ENCODE results near the gene ZNF331.

ZNF331 gene

DNA sequence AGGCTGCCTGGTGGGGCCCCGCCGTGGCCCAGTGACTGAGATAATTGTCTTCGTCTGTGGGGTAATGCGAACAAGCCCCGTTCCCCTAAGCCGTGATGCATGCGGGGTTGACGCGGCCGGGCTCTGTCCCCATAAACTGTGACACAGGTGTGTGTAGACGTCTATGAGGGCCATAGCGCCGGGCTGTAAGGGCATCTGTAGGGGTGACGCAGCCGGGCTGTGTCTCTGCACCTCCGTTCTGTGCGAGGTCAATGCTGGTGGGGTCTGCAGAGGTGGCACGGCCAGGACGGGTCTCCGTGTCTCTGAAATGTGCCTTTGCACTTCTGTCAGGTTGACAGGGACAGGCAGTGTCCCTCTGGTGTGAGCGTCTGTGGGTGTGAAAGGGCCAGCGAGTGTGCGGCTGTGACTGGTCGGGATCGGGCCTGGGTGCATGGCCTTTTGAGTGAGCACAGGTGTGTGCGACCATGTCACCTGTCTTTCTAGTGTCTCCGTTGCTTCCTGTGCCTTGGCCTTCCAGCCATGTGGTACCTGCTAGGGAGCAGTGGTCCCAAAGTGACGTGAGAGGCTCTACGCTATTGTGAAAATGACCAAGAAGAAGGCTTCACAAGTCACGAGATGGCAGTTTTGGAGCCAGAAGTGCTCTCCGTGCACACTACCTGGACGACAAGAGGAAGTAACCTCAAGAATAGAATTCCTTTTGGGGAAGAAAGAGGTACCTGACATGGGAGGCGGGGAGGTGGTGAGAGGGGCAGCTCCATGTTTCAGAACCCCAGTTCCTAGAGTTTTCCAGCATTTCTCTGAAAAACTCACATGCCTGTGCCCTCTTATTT is 16.4 kb upstream of the ZNF331 start:
- no peak for DNase-seq

DNA sequence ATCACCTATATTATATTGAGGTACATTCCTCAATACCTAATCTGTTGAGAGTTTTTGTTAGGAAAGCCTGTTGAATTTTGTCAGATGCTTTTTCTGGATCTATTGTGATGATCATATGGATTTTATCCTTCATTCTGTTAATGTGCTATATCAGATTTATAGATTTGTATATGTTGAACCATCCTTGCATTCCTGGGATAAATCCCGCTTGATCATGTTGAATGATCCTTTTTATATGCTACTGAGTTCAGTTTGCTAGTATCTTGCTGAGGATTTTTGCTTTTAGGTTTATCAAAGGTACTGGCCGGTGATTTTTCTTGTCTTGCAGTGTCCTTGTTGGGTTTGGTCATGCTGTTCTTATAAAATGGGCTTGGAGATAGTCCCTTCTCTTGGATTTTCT is 12.0 kb upstream of the ZNF331 start:
- no peak for DNase-seq

DNA sequence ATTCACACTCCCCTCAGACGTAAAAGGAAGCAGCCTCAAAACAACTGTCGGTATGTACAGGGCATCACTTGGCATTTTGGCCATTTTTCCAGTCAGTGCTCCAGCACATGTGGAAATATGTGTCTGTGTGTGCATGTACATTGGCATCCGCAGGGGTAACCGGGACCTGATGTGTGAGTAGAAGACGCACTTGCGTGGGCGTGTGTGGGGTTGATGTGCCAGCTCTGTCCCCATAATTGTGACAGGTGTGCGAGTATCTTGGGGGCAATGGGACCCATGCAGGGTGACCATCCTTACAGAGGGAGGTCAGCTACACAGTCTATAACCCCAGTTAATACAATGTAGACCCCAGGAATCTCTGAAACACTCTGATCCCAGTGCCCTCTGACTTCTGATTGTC is 7.3 kb upstream of the ZNF331 start:
- DNase-seq = no peak

DNA sequence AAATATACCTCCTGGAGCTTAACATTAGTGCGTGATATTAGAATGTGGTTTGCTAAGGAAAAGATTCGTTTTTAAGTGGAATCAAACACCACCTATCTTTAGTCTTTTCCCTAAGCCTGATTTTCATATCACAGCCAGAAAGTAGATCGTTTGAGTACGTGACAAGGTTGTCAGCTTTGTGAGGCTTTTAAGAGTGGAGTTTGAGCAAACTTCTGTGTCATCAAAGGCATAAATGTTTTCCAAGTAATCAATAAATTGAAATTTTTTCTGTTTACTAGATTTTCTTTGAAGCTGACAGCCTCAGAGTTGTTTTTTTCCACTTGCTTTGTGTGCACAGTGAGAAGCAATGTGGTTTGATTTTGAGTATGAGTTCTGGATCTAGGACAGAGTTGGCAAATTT is 6.5 kb upstream of the ZNF331 start:
- DNase-seq = no peak

DNA sequence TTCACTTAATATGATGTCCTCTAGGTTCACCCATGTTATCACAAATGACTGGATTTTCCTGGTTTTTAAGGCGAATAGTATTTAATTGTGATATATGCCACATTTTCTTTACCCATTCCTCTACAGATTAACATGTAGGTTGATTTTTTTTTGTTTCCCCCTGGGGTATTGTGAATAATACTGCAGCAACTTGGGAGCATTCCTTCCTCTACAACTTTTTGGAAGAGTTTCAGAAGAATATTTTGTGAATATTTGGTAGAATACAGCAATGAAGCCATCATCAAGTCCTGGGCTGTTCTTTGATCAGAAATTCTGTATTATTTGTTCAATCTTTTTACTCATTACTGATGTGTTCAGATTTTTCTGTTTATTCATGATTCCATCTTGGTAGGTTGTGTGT is 5.6 kb upstream of the ZNF331 start:
- DNase-seq = no peak

DNA sequence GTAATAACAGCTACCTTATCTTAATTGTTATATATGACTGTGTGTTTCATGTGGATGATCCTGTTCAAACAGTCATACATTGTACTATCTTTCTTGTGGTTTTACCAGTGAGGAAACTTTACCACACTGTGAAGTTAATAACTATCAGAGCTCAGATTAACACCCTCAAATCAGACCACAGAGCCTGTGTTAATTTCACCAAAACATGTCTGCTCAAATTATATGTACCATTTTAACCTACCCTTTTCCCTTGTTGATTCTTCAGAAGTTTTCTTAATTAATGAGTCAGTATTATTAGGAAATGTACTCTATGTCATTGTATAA is 1.8 kb upstream of the ZNF331 start:
- DNase-seq = no peak

DNA sequence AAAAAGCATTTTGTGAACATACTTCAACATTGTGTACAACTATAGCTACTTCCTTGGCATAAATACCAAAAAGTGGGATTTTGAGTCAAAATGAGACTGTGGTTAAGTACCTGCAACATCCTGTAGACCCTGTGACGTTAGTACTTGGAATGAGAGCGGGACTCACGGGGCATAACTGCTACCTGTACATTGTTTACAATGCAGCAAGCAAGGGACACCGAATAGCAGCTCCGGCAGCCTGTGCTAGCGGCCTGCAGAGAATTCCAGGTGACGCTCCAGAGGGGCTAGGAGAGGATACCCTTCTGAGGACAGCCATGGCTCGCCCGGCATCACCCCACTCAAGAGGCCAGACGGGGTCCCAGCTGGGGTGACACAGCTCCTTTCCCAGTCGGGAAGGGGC is 824 bp upstream of the ZNF331 start:
- no peak for DNase-seq

DNA sequence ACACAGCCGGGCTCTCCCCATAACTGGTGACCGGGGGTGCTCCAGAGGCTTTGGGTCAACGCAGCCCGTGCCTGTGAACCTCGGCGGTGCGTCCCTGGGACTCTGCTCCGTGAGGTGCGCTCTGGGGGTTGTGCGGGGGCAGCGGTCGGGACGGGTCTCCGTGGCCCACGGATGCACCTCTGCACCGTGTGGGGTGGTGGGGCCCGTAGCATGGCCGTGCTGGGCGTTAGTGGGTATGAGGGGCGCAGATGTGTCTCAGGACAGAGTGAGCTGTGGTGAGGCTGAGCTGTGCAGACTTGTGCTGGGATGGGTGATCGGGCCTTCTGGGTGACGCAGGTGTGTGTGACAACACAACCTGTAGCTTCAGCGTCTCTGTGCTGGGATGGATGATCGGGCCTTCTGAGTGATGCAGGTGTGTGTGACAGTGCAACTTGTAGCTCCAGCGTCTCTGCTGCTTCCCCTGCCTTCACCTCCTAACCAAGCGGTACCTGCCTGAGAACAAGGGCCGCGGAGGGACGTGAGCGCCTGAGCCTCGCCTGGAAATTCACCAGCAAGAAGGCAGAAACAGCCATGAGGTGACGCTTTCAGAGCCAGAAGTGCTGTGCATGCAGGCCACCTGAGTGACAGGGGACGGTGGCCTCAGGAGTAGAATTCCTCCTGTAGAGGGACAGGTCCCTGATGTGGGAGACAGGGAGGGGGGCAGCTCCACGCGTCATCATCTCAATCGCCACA is 599 bp downstream of the ZNF331 start:
- DNase-seq = peak; percentile 26

DNA sequence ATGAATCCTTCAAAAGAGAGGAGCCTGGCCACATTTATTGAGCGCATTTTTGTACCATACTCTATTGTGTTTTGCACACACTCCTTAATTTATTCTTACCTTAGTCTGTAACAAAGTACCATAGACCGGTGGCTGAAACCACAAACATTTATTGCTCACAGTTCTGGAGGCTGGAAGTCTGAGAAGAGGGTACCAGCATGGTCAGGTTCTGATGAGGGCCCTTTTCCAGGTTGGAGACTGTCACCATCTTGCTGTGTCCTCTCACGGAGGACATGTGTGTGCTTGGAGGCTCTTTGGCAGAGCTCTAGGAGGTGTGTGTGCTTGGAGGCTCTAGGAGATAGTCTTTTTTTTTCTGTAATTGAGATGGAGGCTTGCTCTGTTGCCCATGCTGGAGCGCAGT is 2.1 kb downstream of the ZNF331 start:
- DNase-seq = no peak

DNA sequence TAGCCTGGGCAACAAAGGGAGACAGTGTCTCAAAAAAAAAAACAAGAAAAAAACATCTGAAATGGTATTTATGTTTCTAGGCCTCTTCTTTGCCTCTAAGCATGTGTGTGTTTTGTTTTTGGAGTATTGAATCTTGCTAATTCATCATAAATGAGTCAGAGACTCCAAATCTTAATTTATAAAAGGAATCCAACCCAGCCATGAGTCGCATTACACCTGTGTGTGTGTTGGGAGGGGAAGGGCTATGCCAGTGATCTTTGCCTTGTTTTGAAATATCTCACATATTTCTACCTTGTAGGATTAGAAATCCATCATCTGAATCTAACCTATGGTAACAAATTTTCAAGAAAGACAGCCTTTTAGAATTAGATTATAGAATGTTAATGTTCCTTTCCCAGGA is 4.0 kb downstream of the ZNF331 start:
- no peak for DNase-seq

DNA sequence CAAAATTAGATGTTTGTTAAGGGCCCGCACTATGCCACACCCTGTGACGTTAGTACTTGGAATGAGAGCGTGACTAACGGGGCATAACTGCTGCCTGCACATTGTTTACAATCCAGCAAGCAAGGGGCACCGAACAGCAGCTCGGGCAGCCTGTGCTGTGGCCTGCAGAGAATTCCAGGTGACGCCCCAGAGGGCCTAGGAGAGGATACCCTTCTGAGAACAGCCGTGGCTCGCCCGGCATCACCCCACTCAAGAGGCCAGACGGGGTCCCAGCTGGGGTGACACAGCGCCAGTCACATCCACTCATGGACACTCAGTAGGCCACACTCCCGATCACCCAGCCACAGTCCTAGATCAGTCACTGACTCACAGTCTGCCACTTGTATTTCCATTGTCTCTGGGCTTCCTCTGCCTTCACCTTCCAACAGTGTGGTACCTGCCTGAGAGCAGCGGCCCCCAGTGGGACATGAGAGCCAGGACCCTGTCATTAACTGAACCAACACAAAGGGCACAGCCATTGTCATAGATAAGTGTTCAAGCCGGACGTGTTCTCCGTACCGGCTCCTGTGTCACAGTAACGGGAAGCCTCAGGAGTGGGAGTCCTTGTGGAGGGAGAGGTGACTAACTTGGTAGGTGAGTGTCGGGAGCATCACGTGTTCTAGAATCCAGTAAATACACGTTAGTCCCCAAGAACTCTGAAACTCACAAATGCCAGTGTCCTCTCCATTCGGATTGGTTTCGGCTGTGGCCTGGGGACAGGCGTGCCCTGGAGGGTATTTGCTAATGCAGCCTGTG is 7.5 kb downstream of the ZNF331 start:
- no peak for DNase-seq

DNA sequence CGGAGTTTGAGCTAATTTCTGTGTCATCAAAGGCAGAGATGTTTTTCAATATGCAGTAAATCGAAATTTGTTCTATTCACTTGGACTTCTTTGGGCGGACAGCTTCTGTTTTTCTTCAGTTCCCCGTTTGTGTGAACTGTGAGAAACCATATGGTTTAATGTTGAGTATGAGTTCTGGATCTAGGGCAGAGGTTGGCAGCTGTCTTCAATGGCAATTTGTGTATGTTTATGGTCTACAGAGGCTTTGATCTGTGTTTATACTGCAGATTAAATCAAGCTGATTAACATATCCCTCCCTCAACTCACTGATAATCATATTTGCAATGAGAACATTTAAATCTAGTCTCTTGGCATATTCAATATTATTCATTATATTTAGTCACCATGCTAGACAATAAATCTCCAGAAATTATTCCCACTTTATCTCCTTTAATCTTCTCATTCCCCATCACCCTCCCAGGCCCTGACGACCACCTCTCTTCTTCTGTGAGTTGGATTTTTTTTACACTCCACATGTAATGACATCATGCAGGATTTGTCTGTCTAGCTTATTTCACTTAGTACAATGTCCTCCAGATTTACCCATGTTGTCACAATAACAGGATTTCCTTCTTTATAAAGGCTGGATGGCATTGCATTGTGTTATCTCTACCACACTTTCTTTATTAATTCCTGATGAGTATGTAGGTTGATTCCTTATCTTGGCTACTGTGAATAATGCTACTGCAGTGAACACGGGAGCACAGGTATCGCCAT is 9.0 kb downstream of the ZNF331 start:
- no peak for DNase-seq

DNA sequence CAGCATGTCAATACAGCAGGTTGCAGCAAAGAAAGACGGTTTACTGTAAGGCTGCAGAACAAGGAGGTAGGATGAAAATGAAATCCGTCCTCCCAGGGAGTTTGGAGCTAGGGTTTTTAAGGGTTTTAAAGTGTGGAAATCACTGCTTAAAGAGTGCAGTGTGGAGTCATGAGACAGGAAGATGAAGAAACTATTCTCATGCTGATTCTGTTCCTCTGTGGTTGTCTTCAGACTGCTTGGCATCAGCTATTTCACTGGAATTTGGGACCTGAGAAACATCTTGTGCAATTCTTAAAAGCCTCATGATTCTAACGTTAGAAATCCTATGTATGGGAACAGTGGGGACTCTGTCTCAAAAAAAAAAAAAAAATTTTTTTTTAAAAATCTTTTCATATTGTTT is 11.4 kb downstream of the ZNF331 start:
- no peak for DNase-seq

DNA sequence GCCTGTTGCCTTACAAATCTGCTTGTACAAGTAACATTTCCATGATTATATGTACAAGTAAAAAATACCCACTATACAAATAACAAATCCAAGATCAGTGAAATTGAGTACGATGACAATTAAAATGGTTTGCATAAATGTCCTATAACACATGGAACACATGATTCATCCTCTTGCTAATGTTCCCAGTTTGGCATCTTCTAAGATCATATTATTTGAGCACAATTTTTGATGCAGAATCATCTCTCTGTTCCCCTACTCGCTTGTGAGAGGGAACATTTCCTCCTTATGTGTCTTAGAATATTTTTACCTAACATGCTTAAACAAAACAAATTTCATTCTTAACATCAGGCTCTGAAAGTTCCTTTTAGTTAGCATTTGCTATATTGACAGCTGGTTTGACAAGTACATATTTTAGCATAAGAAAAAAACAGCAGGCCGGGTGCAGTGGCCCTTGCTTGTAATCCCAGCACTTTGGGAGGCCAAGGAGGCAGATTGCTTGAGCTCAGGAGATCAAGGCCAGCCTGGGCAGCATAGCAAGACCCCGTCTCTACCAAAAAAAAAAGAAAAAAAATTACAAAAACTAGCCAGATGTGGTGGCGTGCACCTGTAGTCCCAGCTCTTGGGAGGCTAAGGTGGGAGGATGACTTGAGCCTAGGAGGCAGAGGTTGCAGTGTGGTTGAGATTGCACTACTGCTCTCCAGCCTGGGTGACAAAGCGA is 14.2 kb downstream of the ZNF331 start:
- DNase-seq = no peak

DNA sequence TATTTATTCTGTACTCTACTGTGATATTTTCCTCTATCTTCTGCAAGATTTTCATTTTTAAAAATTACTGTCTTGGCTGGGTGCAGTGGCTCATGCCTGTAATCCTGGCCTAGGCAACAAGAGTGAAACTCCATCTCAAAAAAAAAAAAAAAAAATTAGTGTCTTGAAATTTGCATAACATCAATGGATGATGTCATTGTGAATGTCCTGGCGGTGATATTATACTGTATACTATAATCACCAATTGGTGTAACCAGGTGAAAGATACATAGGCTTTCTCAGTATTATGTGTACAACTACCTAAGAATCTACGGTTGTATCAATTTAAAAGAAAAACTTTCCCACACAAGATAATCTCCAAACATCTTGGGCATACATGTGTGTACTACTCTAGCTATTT is 15.2 kb downstream of the ZNF331 start:
- DNase-seq = no peak

DNA sequence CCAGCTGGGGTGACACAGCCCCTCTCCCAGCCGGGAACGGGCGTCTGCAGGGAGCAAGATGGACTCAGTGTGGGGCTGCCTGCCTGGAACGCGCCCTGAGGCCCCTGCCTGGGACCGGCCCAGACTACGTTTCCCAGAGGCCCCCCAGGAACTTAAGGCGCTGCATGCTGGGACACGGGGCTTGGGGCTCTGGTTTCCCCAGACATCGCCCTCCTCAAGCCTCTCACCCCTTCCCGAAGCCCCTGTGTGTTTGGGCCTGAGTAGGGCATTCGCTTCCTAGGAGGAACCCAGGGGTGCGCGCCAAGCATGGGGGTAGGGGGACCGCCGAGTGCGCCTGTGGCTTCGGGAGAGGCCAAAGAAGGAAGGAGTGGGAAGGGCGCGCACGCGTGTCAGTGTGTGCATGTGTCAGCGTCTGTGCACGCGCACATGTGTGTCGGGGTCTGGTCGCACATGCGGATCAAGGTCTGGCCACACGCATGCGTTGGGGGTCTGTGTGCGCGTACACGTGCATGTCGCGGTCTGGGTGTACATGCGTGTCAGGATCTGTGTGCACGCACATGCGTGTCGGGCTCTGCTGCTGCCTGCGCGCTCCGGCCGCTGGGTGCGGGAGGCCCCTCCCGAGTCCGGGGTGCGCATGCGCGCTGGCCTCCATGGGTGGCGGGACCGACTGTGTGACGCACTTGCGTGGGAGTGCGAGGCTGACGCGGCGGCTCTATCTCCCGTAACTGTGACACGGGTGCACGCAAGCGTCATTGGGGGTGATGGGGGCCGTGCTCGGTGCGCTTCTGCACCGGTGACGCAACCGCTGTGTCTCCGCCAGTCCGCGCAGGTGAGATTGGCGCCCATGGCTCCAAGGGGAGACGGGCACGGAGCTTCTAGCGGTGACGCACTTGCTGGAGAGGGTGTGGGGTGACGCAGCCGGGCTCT is 16.2 kb downstream of the ZNF331 start:
- DNase-seq = peak; percentile 87

DNA sequence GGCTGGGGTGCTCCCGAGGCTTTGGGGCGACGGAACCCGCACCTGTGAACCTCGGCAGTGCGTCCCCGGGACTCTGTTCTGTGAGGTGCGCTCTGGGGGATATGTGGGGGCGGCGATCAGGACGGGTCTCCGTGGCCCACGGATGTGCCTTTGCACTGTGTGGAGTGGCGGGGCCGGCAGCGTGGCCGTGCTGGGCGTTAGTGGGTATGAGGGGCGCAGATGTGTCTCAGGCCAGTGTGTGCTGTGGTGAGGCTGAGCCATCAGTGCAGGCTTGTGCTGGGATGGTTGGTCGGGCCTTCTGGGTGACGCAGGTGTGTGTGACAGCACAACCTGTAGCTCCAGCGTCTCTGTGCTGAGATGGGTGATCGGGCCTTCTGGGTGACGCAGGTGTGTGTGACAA is 16.9 kb downstream of the ZNF331 start:
- no peak for DNase-seq

DNA sequence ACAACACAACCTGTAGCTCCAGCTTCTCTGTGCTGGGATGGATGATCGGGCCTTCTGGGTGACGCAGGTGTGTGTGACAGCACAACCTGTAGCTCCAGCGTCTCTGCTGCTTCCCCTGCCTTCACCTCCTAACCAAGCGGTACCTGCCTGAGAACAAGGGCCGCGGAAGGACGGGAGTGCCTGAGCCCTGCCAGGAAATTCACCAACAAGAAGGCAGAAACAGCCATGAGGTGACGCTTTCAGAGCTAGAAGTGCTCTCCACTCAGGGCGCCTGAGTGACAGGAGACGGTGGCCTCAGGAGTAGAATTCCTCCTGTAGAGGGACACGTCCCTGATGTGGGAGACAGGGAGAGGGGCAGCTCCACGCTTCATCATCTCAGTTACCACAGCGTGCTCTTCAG is 17.4 kb downstream of the ZNF331 start:
- peak; percentile 4 for DNase-seq

DNA sequence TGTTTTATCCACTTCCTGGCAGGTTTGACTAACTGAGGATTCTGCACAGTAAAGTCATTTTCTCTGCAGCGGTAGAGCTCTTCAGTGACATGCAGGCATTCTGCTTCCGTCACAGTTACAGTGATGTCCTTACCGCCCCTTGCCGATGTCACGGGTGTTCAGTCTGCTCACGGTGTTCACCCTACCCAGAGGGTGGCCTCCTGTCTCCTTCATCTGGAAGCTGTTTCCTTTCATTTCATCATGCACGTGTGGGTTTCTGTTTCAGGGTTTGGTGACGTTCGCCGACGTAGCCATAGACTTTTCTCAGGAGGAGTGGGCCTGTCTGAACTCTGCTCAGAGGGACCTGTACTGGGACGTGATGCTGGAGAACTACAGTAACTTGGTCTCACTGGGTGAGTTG is 33.4 kb downstream of the ZNF331 start:
- DNase-seq = no peak

DNA sequence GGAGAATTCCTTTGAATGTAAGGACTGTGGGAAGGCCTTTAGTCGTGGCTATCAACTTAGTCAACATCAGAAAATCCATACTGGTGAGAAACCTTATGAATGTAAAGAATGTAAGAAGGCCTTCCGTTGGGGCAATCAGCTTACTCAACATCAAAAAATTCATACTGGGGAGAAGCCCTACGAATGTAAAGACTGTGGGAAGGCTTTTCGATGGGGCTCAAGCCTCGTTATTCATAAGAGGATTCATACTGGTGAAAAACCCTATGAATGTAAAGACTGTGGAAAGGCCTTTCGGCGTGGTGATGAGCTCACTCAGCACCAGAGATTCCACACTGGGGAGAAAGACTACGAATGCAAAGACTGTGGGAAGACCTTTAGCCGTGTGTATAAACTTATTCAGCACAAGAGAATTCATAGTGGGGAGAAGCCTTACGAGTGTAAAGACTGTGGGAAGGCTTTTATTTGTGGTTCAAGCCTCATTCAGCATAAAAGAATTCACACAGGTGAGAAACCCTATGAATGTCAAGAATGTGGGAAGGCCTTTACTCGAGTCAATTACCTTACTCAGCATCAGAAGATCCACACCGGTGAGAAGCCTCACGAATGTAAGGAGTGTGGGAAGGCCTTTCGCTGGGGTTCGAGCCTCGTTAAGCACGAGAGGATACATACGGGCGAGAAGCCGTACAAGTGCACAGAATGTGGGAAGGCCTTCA is 39.2 kb downstream of the ZNF331 start:
- no peak for DNase-seq

DNA sequence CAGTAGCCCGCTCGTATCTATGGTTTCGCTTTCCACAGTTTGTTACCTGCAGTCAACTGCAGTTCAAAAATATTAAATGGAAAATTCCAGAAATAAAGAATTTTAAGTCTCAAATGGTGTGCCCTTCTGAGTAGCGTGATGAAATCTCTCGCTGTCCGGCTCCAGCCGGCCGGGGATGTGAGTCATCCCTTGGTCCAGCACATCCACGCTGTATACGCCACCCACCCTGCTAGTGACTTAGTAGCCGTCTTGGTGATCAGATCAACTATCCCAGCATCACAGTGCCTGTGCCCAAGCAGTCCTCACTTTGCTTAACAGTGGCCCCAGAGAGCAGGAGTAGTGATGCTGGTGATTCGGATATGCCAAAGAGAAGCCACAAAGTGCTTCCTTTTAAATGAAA is 40.0 kb downstream of the ZNF331 start:
- no peak for DNase-seq

Measured in RPMI8226 (cell line).